PC-3 (cell line): ENCODE measurements around the gene KLHDC9.

Source experiments
- CTCF ChIP-seq: fragments of 300-600 bp; sonication (generic); conservative IDR thresholded peaks from 2 replicates; pipeline ENCODE4 v1.5.1; 2017; ENCODE audit warnings: antibody characterized with exemption, low read depth, mild to moderate bottlenecking, low read length
- EZH2 ChIP-seq: fragments of 300-600 bp; sonication (generic); IDR thresholded peaks from one replicate; pipeline ENCODE4 v1.6.1; 2017; ENCODE audit warnings: antibody characterized with exemption, mild to moderate bottlenecking, low read length; ENCODE audit not compliant: unreplicated experiment

GRCh38 chr1:161127649-161128048 lies 29.5 kb downstream of the KLHDC9 start:
- no peak for TF ChIP-seq CTCF
- TF ChIP-seq EZH2: no peak
